ENCODE data around the gene NAALADL2.

- TF ChIP-seq CTCF (IDR thresholded peaks at IDR 0.05) (no peak), ZFX (IDR thresholded peaks at IDR 0.05; ENCODE audit: borderline replicate concordance) (no peak)
These were observed 545.5 kb downstream of the NAALADL2 start for GRCh38 chr3:175404621-175405020.
